Loucy (cell line): ENCODE data around the gene MRS2.

Experiments used
- EZH2phosphoT487 ChIP-seq: fragments of 200-600 bp; IDR thresholded peaks from 2 replicates; pipeline ENCODE4 v1.6.1; 2018; ENCODE audit warnings: antibody characterized with exemption, mild to moderate bottlenecking, moderate library complexity, borderline replicate concordance
- TF ChIP-seq, protein P1 (sequence below): fragments of 200-600 bp; sonication (generic); conservative IDR thresholded peaks from 2 replicates; pipeline ENCODE4 v1.5.1; 2014; ENCODE audit warnings: mild to moderate bottlenecking, antibody characterized with exemption, low read length

DNA sequence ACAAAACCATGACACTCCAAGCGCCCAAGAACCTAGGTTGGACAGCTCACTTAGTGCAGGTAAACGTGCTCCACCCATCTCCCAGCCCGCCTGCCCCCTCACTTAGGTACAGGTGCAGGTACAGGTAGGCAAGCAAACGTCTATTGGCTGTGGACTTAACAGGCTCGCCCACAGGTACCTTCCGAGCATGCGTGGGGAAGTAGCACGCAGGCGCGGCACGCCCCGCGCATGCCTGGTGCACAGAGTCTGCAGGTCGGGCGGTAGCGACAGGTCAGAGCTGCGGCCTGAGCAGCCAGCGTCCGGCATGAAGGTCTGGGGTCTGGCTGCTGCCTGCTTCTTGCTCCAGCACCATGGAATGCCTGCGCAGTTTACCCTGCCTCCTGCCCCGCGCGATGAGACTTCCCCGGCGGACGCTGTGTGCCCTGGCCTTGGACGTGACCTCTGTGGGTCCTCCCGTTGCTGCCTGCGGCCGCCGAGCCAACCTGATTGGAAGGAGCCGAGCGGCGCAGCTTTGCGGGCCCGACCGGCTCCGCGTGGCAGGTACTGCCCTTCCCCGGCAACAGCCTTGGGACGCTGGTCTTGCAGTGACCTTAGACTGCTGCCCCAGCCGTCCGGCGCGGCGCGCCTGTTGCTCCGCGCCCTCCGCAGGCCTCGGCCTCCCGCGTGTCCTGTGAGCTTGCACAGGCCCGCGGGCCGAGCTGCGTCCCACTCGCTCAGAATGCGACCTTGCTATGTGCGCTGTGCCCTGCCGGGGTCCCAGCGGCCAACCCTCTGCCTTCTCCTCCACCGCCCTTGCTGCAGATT is at the start of gene MRS2:
- TF ChIP-seq, protein P1, sequence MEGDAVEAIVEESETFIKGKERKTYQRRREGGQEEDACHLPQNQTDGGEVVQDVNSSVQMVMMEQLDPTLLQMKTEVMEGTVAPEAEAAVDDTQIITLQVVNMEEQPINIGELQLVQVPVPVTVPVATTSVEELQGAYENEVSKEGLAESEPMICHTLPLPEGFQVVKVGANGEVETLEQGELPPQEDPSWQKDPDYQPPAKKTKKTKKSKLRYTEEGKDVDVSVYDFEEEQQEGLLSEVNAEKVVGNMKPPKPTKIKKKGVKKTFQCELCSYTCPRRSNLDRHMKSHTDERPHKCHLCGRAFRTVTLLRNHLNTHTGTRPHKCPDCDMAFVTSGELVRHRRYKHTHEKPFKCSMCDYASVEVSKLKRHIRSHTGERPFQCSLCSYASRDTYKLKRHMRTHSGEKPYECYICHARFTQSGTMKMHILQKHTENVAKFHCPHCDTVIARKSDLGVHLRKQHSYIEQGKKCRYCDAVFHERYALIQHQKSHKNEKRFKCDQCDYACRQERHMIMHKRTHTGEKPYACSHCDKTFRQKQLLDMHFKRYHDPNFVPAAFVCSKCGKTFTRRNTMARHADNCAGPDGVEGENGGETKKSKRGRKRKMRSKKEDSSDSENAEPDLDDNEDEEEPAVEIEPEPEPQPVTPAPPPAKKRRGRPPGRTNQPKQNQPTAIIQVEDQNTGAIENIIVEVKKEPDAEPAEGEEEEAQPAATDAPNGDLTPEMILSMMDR: no peak
- TF ChIP-seq EZH2phosphoT487: no peak
